Osteoblast (primary cell): ENCODE results near the gene ASCL1. TPM values are rescaled to one million over a fixed set of nuclear protein-coding genes. Genes with fewer than 3 reads are reported as not detected.

Experiments used
- DNase-seq: peaks from one replicate; pipeline ENCODE4 v3.0.0; 2011; ENCODE audit warnings: low spot score, mixed read lengths; ENCODE audit not compliant: insufficient read length; ENCODE audit errors: missing footprints
- H2AFZ ChIP-seq: 2 replicates; pipeline ENCODE4 v1.6.0; 2011; ENCODE audit warnings: mild to moderate bottlenecking, low read length
- H3K27ac ChIP-seq: 2 replicates; pipeline ENCODE4 v1.5.1; 2011; ENCODE audit warnings: mild to moderate bottlenecking, low read depth, low read length, moderate library complexity
- H3K27me3 ChIP-seq: 2 replicates; pipeline ENCODE4 v1.6.0; 2012; ENCODE audit warnings: mild to moderate bottlenecking, control low read depth, inconsistent platforms, low read length, moderate library complexity; ENCODE audit not compliant: insufficient read depth
- H3K36me3 ChIP-seq: 2 replicates; pipeline ENCODE4 v1.5.1; 2011; ENCODE audit warnings: mild to moderate bottlenecking, low read length, control low read depth, moderate library complexity; ENCODE audit not compliant: insufficient read depth
- H3K4me1 ChIP-seq: 2 replicates; pipeline ENCODE4 v1.5.1; 2011; ENCODE audit warnings: mild to moderate bottlenecking, low read length, control low read depth, moderate library complexity; ENCODE audit not compliant: insufficient read depth
- H3K4me2 ChIP-seq: 2 replicates; pipeline ENCODE4 v1.6.0; 2011; ENCODE audit warnings: mild to moderate bottlenecking, low read length; ENCODE audit not compliant: insufficient read depth
- H3K4me3 ChIP-seq: fragments of 200-600 bp; sonication (generic); 3 replicates; pipeline ENCODE4 v1.5.1; 2012; ENCODE audit warnings: mild to moderate bottlenecking, low read length, inconsistent platforms; ENCODE audit not compliant: insufficient read depth
- H3K79me2 ChIP-seq: 2 replicates; pipeline ENCODE4 v1.6.0; 2012; ENCODE audit warnings: mild to moderate bottlenecking, low read length, control low read depth, inconsistent platforms; ENCODE audit not compliant: insufficient read depth
- H3K9me3 ChIP-seq: 2 replicates; pipeline ENCODE4 v1.5.1; 2011; ENCODE audit warnings: low read depth, low read length, control low read depth
- H4K20me1 ChIP-seq: 2 replicates; pipeline ENCODE4 v1.6.0; 2012; ENCODE audit warnings: mild to moderate bottlenecking, low read length, control low read depth; ENCODE audit not compliant: insufficient read depth
- CTCF ChIP-seq: IDR thresholded peaks from 2 replicates; pipeline ENCODE4 v1.5.1; 2011; ENCODE audit warnings: mild to moderate bottlenecking, low read depth, low read length, moderate library complexity; ENCODE audit errors: extremely low read depth
- total RNA-seq: library from RNA; depleted of rRNA; stranded (reverse); fragments of >200 nt; gene quantifications from 2 replicates; pipeline ENCODE4 v1.2.3, GENCODE V29; 2012

ASCL1 gene
- total RNA-seq, 1 donor: not detected

- no peak overlapping the region for H3K4me2 ChIP-seq
- no peaks in the 10 kb centered on the region for H3K36me3 ChIP-seq
- no peak for DNase-seq
- H3K27ac ChIP-seq: no peak overlapping the region
- no peak overlapping the region for H2AFZ ChIP-seq
- no peaks in the 10 kb centered on the region for H3K9me3 ChIP-seq
- H3K27me3 ChIP-seq: peaks cover 4% of the 10 kb centered on the region
- no peak for TF ChIP-seq CTCF
- H3K4me3 ChIP-seq: no peak overlapping the region
- no peaks in the 10 kb centered on the region for H4K20me1 ChIP-seq
- H3K4me1 ChIP-seq: no peaks in the 10 kb centered on the region
- H3K79me2 ChIP-seq: no peaks in the 10 kb centered on the region
Observed at GRCh38 chr12:102946042-102946441, 11.4 kb upstream of the ASCL1 start.

- Histone ChIP-seq H3K4me2 (no peak overlapping the region), H3K4me3 (no peak overlapping the region), H3K27me3 (peaks cover 9% of the 10 kb centered on the region), H3K79me2 (no peaks in the 10 kb centered on the region), H2AFZ (no peak overlapping the region), H3K9me3 (no peaks in the 10 kb centered on the region), H3K4me1 (no peaks in the 10 kb centered on the region), H3K27ac (no peak overlapping the region), H3K36me3 (no peaks in the 10 kb centered on the region), H4K20me1 (no peaks in the 10 kb centered on the region)
- TF ChIP-seq CTCF: peak; percentile 88
- no peak for DNase-seq
Observed at GRCh38 chr12:102948941-102949352, 8.5 kb upstream of the ASCL1 start.

- peaks cover 12% of the 10 kb centered on the region for H3K27me3 ChIP-seq
- no peak for DNase-seq
- no peaks in the 10 kb centered on the region for H3K4me1 ChIP-seq
- no peak overlapping the region for H3K4me3 ChIP-seq
- H3K9me3 ChIP-seq: no peaks in the 10 kb centered on the region
- H2AFZ ChIP-seq: no peak overlapping the region
- no peak overlapping the region for H3K27ac ChIP-seq
- H3K4me2 ChIP-seq: no peak overlapping the region
- no peaks in the 10 kb centered on the region for H4K20me1 ChIP-seq
- H3K79me2 ChIP-seq: no peaks in the 10 kb centered on the region
- TF ChIP-seq CTCF: no peak
- H3K36me3 ChIP-seq: no peaks in the 10 kb centered on the region
Observed at GRCh38 chr12:102950107-102950949, 7.1 kb upstream of the ASCL1 start.

- Histone ChIP-seq H3K27ac (no peak overlapping the region), H3K9me3 (no peaks in the 10 kb centered on the region), H3K4me2 (no peak overlapping the region), H3K79me2 (no peaks in the 10 kb centered on the region), H3K27me3 (peaks cover 20% of the 10 kb centered on the region), H2AFZ (no peak overlapping the region), H3K4me1 (no peaks in the 10 kb centered on the region), H3K36me3 (no peaks in the 10 kb centered on the region), H4K20me1 (no peaks in the 10 kb centered on the region), H3K4me3 (no peak overlapping the region)
- no peak for DNase-seq
- TF ChIP-seq CTCF: no peak
Observed at GRCh38 chr12:102950950-102951619, 6.4 kb upstream of the ASCL1 start.
